Fibroblast of lung (primary cell): ENCODE results near the gene HNRNPH2. TPM values are rescaled to one million over a fixed set of nuclear protein-coding genes. Genes with fewer than 3 reads are reported as not detected.

Experiments
- DNase-seq, 2 donors: peaks; one replicate each; pipeline versions ENCODE4 v3.0.0 to v3.0.0-alpha.2; 2010; ENCODE audit warnings: low read depth in 2 of 2
- H2AFZ ChIP-seq: 2 replicates; pipeline ENCODE4 v1.5.1; 2012; ENCODE audit warnings: low read length, control low read depth, inconsistent platforms
- H3K27ac ChIP-seq: 2 replicates; pipeline ENCODE4 v1.5.1; 2011; ENCODE audit warnings: low read length, control low read depth; ENCODE audit not compliant: insufficient read depth
- H3K27me3 ChIP-seq: 2 replicates; pipeline ENCODE4 v1.5.1; 2011; ENCODE audit warnings: mild to moderate bottlenecking, low read length; ENCODE audit not compliant: control insufficient read depth, insufficient read depth
- H3K36me3 ChIP-seq: 2 replicates; pipeline ENCODE4 v1.5.1; 2011; ENCODE audit warnings: low read length; ENCODE audit not compliant: control insufficient read depth, insufficient read depth
- H3K4me1 ChIP-seq: 2 replicates; pipeline ENCODE4 v1.5.1; 2011; ENCODE audit warnings: low read length; ENCODE audit not compliant: control insufficient read depth, insufficient read depth; ENCODE audit errors: extremely low read depth
- H3K4me2 ChIP-seq: 2 replicates; pipeline ENCODE4 v1.5.1; 2011; ENCODE audit warnings: low read length, control low read depth; ENCODE audit not compliant: insufficient read depth; ENCODE audit errors: extremely low read depth
- H3K4me3 ChIP-seq, 4 experiments: fragments of 200-600 bp in 1 of 4; sonication (generic) in 1 of 4; replicated peaks in 1 of 4; 2 replicates each; pipeline ENCODE4 v1.5.1; 2011 to 2016; ENCODE audit warnings: low read length in 4 of 4, low read depth in 3 of 4, mild to moderate bottlenecking in 3 of 4, control low read depth in 2 of 4, inconsistent platforms in 1 of 4, mixed read lengths in 1 of 4; ENCODE audit not compliant: insufficient read depth in 1 of 4; ENCODE audit errors: control extremely low read depth in 1 of 4
- H3K79me2 ChIP-seq: 2 replicates; pipeline ENCODE4 v1.5.1; 2012; ENCODE audit warnings: mild to moderate bottlenecking, low read length, inconsistent platforms; ENCODE audit not compliant: control insufficient read depth, insufficient read depth
- H3K9ac ChIP-seq: 2 replicates; pipeline ENCODE4 v1.5.1; 2011; ENCODE audit warnings: mild to moderate bottlenecking, low read length, control low read depth; ENCODE audit not compliant: insufficient read depth
- H3K9me3 ChIP-seq: 2 replicates; pipeline ENCODE4 v1.5.1; 2012; ENCODE audit warnings: low read depth, low read length; ENCODE audit not compliant: control insufficient read depth, insufficient read depth
- H4K20me1 ChIP-seq: 2 replicates; pipeline ENCODE4 v1.5.1; 2011; ENCODE audit warnings: low read length; ENCODE audit not compliant: control insufficient read depth, insufficient read depth; ENCODE audit errors: extremely low read depth
- EZH2 ChIP-seq: IDR thresholded peaks from 2 replicates; pipeline ENCODE4 v1.5.1; 2012; ENCODE audit warnings: low read length, control low read depth, mild to moderate bottlenecking; ENCODE audit errors: missing control alignments
- polyA plus RNA-seq, 2 donors: library from polyadenylated mRNA; depleted of rRNA in 1 of 2; stranded (reverse) in 1 of 2; unstranded in 1 of 2; fragments of >200 nt; gene quantifications; 2 replicates each; pipeline ENCODE4 v1.2.1, GENCODE V29; 2011 to 2012; ENCODE audit warnings: missing spikeins in 1 of 2
- total RNA-seq: library from RNA; depleted of rRNA; stranded (reverse); fragments of >200 nt; gene quantifications from 2 replicates; pipeline ENCODE4 v1.2.1, GENCODE V29; 2014
- TF ChIP-seq, protein P1 (sequence below), 2 donors: IDR thresholded peaks in 1 of 2; conservative IDR thresholded peaks in 1 of 2; 1 replicate in 1 of 2; 2 replicates in 1 of 2; pipeline ENCODE4 v1.5.1; 2011 to 2012; ENCODE audit warnings: low read length in 2 of 2, control low read depth in 1 of 2, inconsistent platforms in 1 of 2, low read depth in 1 of 2, mild to moderate bottlenecking in 1 of 2

Gene HNRNPH2
- total and polyA plus RNA-seq, 2 donors (not counting 1 experiment from before 2014, with no cell fraction given) = 84.1 to 91.5 TPM

DNA sequence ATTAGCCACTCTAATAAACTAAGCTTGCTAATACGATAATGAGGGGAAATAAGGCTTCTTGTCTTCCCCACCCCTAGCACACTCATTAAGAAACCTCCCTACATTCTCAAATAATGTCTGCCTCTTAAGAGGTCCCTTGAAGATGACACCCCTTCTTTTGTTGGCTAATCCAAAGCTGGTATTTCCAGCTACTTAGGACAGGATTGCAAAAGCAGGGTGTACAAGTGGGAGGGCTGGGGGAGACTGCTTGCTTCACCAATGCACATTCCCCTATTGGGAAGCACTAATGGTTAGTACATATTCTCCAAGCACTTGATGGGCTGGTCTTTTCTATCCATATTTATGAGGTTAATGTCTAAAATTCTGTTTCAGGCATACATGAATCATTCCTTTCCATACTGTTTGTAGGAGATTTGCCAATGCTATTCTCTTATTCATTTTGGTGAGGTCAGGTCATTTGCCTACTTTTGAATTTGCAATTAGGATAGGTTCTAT, 42.7 kb upstream of the HNRNPH2 start:
- no peak for TF ChIP-seq EZH2
- TF ChIP-seq, protein P1, sequence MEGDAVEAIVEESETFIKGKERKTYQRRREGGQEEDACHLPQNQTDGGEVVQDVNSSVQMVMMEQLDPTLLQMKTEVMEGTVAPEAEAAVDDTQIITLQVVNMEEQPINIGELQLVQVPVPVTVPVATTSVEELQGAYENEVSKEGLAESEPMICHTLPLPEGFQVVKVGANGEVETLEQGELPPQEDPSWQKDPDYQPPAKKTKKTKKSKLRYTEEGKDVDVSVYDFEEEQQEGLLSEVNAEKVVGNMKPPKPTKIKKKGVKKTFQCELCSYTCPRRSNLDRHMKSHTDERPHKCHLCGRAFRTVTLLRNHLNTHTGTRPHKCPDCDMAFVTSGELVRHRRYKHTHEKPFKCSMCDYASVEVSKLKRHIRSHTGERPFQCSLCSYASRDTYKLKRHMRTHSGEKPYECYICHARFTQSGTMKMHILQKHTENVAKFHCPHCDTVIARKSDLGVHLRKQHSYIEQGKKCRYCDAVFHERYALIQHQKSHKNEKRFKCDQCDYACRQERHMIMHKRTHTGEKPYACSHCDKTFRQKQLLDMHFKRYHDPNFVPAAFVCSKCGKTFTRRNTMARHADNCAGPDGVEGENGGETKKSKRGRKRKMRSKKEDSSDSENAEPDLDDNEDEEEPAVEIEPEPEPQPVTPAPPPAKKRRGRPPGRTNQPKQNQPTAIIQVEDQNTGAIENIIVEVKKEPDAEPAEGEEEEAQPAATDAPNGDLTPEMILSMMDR (conservative IDR thresholded peaks at IDR 0.05 in 1 of 2, IDR thresholded peaks at IDR 0.05 in 1 of 2; ENCODE audit: low read depth in 1 of 2, low read length in 2 of 2) = no peak
- H3K36me3 ChIP-seq = no peaks in the 10 kb centered on the region

DNA sequence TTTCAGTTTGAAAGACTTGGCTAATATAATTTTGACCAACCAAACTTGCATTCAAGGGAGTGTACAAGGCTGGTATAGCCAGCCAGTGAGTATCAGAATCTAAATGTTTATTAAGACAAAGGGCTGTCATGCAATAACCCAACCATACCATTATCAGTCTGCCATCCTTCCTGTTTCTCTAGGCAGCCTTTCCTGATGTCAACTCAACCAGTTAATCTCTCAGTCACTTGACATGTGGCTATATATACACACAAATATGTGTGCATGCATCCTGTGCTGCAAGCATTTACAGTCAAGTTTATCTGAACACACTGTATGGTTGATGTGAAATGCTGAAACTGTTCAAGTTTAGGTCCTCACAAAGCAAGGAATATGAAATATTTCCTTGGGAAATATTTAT, 39.2 kb upstream of the HNRNPH2 start:
- H3K4me3 ChIP-seq = no peak overlapping the region
- no peak for TF ChIP-seq EZH2
- TF ChIP-seq, protein P1 (conservative IDR thresholded peaks at IDR 0.05 in 1 of 2, IDR thresholded peaks at IDR 0.05 in 1 of 2; ENCODE audit: low read depth in 1 of 2, low read length in 2 of 2) = no peak
- H3K9me3 ChIP-seq = no peaks in the 10 kb centered on the region
- H3K4me1 ChIP-seq = no peaks in the 10 kb centered on the region
- H3K27ac ChIP-seq = no peak overlapping the region
- H4K20me1 ChIP-seq = no peaks in the 10 kb centered on the region
- no peak for DNase-seq
- H3K27me3 ChIP-seq = no peaks in the 10 kb centered on the region
- no peaks in the 10 kb centered on the region for H3K79me2 ChIP-seq
- H3K36me3 ChIP-seq = no peaks in the 10 kb centered on the region
- no peak overlapping the region for H2AFZ ChIP-seq
- no peak overlapping the region for H3K9ac ChIP-seq
- H3K4me2 ChIP-seq = no peak overlapping the region

More for the DNA sequence above, 42.7 kb upstream of the HNRNPH2 start:
- H3K4me3 ChIP-seq = no peak overlapping the region
- H3K27me3 ChIP-seq = no peaks in the 10 kb centered on the region
- H2AFZ ChIP-seq = no peak overlapping the region
- no peaks in the 10 kb centered on the region for H4K20me1 ChIP-seq
- no peak overlapping the region for H3K9ac ChIP-seq
- no peak for DNase-seq
- no peaks in the 10 kb centered on the region for H3K4me1 ChIP-seq
- no peak overlapping the region for H3K27ac ChIP-seq
- H3K9me3 ChIP-seq = no peaks in the 10 kb centered on the region
- no peaks in the 10 kb centered on the region for H3K79me2 ChIP-seq
- H3K4me2 ChIP-seq = no peak overlapping the region

DNA sequence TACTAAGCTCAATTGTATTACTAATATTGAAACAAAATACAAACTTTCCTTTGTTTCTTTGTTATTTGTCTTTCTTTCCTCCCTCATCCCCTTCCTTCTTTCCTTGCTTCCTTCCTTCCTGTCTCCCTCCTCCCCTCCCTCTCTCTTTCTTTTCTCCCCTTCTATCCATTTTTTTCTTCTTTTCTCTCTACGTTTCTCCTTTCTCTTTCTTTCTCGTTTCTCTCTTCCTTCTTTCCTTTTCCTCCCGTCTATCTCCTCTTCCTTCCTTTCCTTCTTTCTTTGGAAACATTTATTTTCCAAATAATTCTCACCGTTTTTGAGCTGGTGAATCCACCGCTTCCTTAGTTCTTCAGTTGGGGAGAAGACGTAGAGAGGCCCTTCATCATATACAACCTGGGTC, 38.3 kb upstream of the HNRNPH2 start:
- Histone ChIP-seq H3K36me3 (no peaks in the 10 kb centered on the region), H4K20me1 (no peaks in the 10 kb centered on the region), H3K27ac (no peak overlapping the region), H2AFZ (no peak overlapping the region), H3K4me1 (no peaks in the 10 kb centered on the region), H3K27me3 (no peaks in the 10 kb centered on the region), H3K79me2 (no peaks in the 10 kb centered on the region), H3K4me2 (no peak overlapping the region), H3K4me3 (no peak overlapping the region), H3K9me3 (no peaks in the 10 kb centered on the region), H3K9ac (no peak overlapping the region)
- DNase-seq = no peak
- TF ChIP-seq EZH2 = no peak
- TF ChIP-seq, protein P1 (conservative IDR thresholded peaks at IDR 0.05 in 1 of 2, IDR thresholded peaks at IDR 0.05 in 1 of 2; ENCODE audit: low read depth in 1 of 2, low read length in 2 of 2) = no peak
